Measurements from ENCODE around the gene PADI2. TPM values are rescaled to one million over a fixed set of nuclear protein-coding genes. Genes with fewer than 3 reads are reported as not detected.

Gene PADI2
- total and polyA plus RNA-seq, 2 donors (not counting 1 experiment from before 2014, with no cell fraction given): 0.25 to 14.2 TPM

- ChIA-PET POLR2A (no interaction called here), CTCF (no interaction called here)
- Histone ChIP-seq H3K79me2 (ENCODE audit: control insufficient read depth, insufficient read depth, low read length) (no peaks in the 10 kb centered on the region), H3K27me3 (replicated peaks in 1 of 4; ENCODE audit: control extremely low read depth in 1 of 4, control insufficient read depth in 3 of 4, insufficient read depth in 4 of 4, low read length in 3 of 4) (no peaks in the 10 kb centered on the region), H3K9ac (ENCODE audit: low read length) (no peak overlapping the region), H3K9me3 (ENCODE audit: control extremely low read depth in 1 of 3, control insufficient read depth in 2 of 3, insufficient read depth in 1 of 3, low read length in 2 of 3) (peaks cover 0 to 13% (median 2%) of the 10 kb centered on the region in 3 donors), H3K36me3 (replicated peaks in 1 of 2; ENCODE audit: control extremely low read depth in 1 of 2, control insufficient read depth in 1 of 2, extremely low read depth in 1 of 2, insufficient read depth in 2 of 2, low read length in 1 of 2) (no peaks in the 10 kb centered on the region), H3K4me2 (replicated peaks; ENCODE audit: low read depth, low read length, poor library complexity, severe bottlenecking) (no peak overlapping the region), H3K27ac (ENCODE audit: low read length in 2 of 2) (no peak overlapping the region), H4K20me1 (ENCODE audit: control insufficient read depth, insufficient read depth, low read length, poor library complexity, severe bottlenecking) (no peaks in the 10 kb centered on the region), H2AFZ (ENCODE audit: insufficient read depth, low read depth, low read length, poor library complexity, severe bottlenecking) (no peak overlapping the region), H3K4me3 (ENCODE audit: control extremely low read depth in 1 of 5, extremely low read depth in 1 of 5, insufficient read depth in 1 of 5, low read depth in 2 of 5, low read length in 4 of 5) (no peak overlapping the region), H3K4me1 (ENCODE audit: control insufficient read depth in 2 of 2, insufficient read depth in 2 of 2, low read length in 2 of 2) (no peaks in the 10 kb centered on the region)
- Mint-ChIP-seq H3K9me3 (ENCODE audit: insufficient read depth) (no peaks in the 10 kb centered on the region), H3K27ac (no peak overlapping the region), H3K4me1 (no peaks in the 10 kb centered on the region), H3K4me3 (no peak overlapping the region), H3K27me3 (peaks cover 6% of the 10 kb centered on the region)
- ATAC-seq (ENCODE audit: low read depth) (no peak), DNase-seq (no peak)
- intact Hi-C loops (cut with micrococcal nuclease): no loop called here
- TF ChIP-seq EZH2 (IDR thresholded peaks at IDR 0.05; ENCODE audit: borderline replicate concordance, insufficient read depth, low read depth, low read length, poor library complexity, severe bottlenecking) (no peak), CTCF (IDR thresholded peaks at IDR 0.05) (no peak)
- WGBS (ENCODE audit: insufficient coverage): 87% methylated on average over 11 of the region's 12 CpGs
Observed at GRCh38 chr1:17068789-17069188, 50.5 kb downstream of the PADI2 start.

GRCh38 chr1:17067465-17068240, 51.6 kb downstream of the PADI2 start:
- H3K9me3 Mint-ChIP-seq (ENCODE audit: insufficient read depth): no peaks in the 10 kb centered on the region
- CTCF ChIA-PET: no interaction called here
- Histone ChIP-seq H3K27ac (ENCODE audit: low read length in 2 of 2) (no peak overlapping the region), H2AFZ (ENCODE audit: insufficient read depth, low read depth, low read length, poor library complexity, severe bottlenecking) (no peak overlapping the region), H3K9ac (ENCODE audit: low read length) (no peak overlapping the region), H3K27me3 (replicated peaks in 1 of 4; ENCODE audit: control extremely low read depth in 1 of 4, control insufficient read depth in 3 of 4, insufficient read depth in 4 of 4, low read length in 3 of 4) (no peaks in the 10 kb centered on the region), H3K9me3 (ENCODE audit: control extremely low read depth in 1 of 3, control insufficient read depth in 2 of 3, insufficient read depth in 1 of 3, low read length in 2 of 3) (peaks cover 0 to 13% (median 2%) of the 10 kb centered on the region in 3 donors), H3K36me3 (replicated peaks in 1 of 2; ENCODE audit: control extremely low read depth in 1 of 2, control insufficient read depth in 1 of 2, extremely low read depth in 1 of 2, insufficient read depth in 2 of 2, low read length in 1 of 2) (no peaks in the 10 kb centered on the region), H3K4me1 (ENCODE audit: control insufficient read depth in 2 of 2, insufficient read depth in 2 of 2, low read length in 2 of 2) (no peaks in the 10 kb centered on the region), H3K4me3 (ENCODE audit: control extremely low read depth in 1 of 5, extremely low read depth in 1 of 5, insufficient read depth in 1 of 5, low read depth in 2 of 5, low read length in 4 of 5) (no peak overlapping the region), H4K20me1 (ENCODE audit: control insufficient read depth, insufficient read depth, low read length, poor library complexity, severe bottlenecking) (no peaks in the 10 kb centered on the region), H3K79me2 (ENCODE audit: control insufficient read depth, insufficient read depth, low read length) (no peaks in the 10 kb centered on the region), H3K4me2 (replicated peaks; ENCODE audit: low read depth, low read length, poor library complexity, severe bottlenecking) (no peak overlapping the region)
- WGBS (ENCODE audit: insufficient coverage): 59% methylated on average over 3 of the region's 10 CpGs
- peaks cover 6% of the 10 kb centered on the region for H3K27me3 Mint-ChIP-seq
- H3K4me1 Mint-ChIP-seq: no peaks in the 10 kb centered on the region
- TF ChIP-seq EZH2 (IDR thresholded peaks at IDR 0.05; ENCODE audit: borderline replicate concordance, insufficient read depth, low read depth, low read length, poor library complexity, severe bottlenecking) (no peak), CTCF (IDR thresholded peaks at IDR 0.05) (no peak)
- H3K4me3 Mint-ChIP-seq: no peak overlapping the region
- intact Hi-C loops (cut with micrococcal nuclease): no loop called here
- POLR2A ChIA-PET: no interaction called here
- H3K27ac Mint-ChIP-seq: no peak overlapping the region
- ATAC-seq (ENCODE audit: low read depth) (no peak), DNase-seq (no peak)

All from B cell (primary cell).